Fibroblast of lung (primary cell): Measurements from ENCODE around the gene LUC7L2.

Experiments
- EZH2 ChIP-seq: IDR thresholded peaks from 2 replicates; pipeline ENCODE4 v1.5.1; 2012; ENCODE audit warnings: low read length, control low read depth, mild to moderate bottlenecking; ENCODE audit errors: missing control alignments
- TF ChIP-seq, protein P1 (sequence below), 2 donors: IDR thresholded peaks in 1 of 2; conservative IDR thresholded peaks in 1 of 2; 1 replicate in 1 of 2; 2 replicates in 1 of 2; pipeline ENCODE4 v1.5.1; 2011 to 2012; ENCODE audit warnings: low read length in 2 of 2, control low read depth in 1 of 2, inconsistent platforms in 1 of 2, low read depth in 1 of 2, mild to moderate bottlenecking in 1 of 2

DNA sequence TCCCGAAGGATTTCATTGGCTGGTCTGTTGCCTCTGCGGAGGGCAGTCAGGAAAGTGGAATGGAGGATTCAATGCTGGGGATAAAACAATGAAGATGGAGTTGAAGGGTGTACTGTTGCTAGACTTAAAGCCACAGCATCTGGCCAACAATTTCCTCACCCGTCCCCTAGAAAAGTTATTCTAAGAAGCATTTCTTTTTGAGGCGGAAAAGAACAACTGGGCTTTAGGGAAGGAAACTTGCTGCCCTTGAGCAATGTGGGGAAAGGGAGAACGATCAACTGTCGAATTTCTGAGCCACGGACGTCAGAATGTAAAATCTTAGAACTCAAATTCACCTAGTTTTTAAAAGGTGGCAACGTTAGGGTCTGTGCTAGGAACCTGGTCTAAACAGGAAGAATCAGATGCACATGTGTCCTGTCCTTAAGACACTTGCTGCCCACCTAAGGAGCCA, 17.9 kb upstream of the LUC7L2 start:
- TF ChIP-seq, protein P1, sequence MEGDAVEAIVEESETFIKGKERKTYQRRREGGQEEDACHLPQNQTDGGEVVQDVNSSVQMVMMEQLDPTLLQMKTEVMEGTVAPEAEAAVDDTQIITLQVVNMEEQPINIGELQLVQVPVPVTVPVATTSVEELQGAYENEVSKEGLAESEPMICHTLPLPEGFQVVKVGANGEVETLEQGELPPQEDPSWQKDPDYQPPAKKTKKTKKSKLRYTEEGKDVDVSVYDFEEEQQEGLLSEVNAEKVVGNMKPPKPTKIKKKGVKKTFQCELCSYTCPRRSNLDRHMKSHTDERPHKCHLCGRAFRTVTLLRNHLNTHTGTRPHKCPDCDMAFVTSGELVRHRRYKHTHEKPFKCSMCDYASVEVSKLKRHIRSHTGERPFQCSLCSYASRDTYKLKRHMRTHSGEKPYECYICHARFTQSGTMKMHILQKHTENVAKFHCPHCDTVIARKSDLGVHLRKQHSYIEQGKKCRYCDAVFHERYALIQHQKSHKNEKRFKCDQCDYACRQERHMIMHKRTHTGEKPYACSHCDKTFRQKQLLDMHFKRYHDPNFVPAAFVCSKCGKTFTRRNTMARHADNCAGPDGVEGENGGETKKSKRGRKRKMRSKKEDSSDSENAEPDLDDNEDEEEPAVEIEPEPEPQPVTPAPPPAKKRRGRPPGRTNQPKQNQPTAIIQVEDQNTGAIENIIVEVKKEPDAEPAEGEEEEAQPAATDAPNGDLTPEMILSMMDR (conservative IDR thresholded peaks at IDR 0.05 in 1 of 2, IDR thresholded peaks at IDR 0.05 in 1 of 2; ENCODE audit: low read depth in 1 of 2, low read length in 2 of 2): no peak
- no peak for TF ChIP-seq EZH2
